Fibroblast of skin of right quadriceps (primary cell): Measurements from ENCODE around the gene HOOK2.

ENCODE experiments used
- DNase-seq: peaks from one replicate; pipeline ENCODE4 v3.0.0-alpha.2; 2013

The HOOK2 gene

DNA sequence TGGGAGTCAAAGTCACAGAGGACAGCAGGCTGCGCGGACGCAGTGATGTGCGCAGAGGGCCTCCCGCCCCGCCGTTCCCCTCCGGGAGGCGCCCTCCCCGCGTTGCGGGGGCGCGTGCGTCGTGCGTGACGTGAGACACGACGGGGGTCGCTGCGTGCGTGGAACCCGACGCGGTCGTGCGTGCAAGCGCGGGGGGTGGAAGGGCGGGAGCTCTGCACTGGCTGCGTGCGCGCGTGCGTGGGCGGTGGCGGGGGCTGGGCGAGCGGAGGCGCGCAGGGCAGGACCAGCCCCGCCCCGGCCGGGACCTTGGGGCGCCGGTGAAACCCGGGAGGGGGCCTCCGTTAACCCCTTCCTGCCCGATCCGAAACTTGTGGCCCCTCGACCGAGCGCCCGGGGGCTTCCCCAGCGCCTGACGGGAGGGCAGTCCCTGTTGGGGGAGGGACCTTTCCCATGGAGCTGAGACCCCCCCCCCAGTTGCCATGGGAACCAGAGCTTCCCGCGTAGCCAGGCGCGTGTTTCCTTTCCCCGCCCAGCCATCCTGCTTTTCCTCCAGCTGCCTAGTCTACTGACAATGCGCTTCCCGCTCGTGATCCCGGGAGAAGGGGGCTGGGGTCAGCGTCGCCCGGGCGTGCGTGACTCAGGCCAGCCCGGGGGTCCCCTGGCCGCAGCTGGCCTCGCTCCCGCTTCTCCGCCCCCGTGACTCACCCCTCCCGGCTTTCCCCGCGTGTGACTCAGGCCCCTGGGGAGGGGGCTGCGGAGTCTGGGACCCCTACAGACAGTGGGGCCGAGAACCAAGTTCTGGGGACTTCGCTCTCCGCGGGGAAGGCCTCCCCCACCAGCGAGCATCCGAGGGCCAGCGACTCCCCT is 7.3 kb upstream of the HOOK2 start:
- DNase-seq, result peak; percentile 89

DNA sequence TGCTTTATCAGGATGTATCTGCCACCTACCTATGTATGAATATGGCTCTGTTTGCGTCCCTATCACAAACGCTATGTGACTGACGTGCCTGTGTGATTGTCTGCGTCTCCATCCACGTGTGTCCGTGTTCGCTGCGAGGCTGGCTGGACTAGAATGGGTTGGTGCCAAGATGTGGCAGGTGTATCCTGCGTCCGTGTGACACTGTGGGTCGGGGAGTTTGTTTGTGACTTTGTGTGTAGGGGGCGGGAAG is 6.7 kb upstream of the HOOK2 start:
- DNase-seq, result no peak

DNA sequence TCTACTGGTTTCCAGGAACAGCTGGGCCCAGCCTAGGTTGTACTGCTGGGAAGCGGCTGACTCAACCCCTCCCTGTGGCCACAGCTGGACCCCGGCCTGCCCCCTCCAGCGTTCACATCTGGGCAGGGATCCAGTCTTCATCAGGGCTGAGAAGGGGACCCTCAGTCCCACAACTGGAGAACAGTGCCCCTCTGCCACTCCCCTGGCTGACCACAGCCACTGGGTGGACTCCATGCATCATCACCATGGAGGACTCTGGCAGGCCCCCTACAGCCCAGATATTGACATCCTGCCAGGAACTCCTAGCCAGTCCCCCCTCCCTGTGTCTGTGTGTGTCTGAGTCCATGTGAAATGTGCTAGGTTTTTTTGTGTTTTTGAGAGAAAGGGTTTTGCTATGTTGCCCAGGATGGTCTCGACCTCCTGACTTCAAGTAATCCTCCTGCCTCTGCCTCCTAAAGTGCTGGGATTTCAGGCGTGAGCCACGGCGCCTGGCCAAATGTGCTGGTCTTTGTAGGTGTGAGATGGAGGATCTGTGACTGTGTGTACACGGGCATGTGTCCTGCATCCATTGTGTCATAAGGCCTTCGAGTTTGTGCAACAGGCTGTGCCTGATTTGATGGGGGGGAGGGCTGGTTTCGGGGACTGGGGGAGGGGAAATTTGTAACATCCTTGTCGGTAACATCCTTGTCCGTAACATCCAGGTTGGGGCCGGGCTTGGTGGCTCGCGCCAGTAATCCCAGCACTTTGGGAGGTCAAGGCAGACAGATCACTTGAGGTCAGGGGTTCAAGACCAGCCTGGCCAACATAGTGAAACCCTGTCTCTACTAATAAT is 4.0 kb upstream of the HOOK2 start:
- peak; percentile 86 for DNase-seq

DNA sequence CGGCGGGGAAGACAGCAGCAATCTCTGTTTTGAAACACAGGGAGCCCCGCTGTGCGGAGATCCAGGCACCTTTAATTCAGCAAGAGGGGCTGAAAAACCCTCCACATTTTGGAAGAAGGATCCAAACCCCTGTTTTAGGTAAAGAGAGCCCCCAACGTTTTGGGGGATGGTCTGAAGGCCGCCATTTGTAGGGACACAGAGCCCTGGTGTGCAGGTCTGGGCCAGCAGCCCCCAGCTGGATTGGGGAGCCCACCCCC is 3.5 kb upstream of the HOOK2 start:
- no peak for DNase-seq

DNA sequence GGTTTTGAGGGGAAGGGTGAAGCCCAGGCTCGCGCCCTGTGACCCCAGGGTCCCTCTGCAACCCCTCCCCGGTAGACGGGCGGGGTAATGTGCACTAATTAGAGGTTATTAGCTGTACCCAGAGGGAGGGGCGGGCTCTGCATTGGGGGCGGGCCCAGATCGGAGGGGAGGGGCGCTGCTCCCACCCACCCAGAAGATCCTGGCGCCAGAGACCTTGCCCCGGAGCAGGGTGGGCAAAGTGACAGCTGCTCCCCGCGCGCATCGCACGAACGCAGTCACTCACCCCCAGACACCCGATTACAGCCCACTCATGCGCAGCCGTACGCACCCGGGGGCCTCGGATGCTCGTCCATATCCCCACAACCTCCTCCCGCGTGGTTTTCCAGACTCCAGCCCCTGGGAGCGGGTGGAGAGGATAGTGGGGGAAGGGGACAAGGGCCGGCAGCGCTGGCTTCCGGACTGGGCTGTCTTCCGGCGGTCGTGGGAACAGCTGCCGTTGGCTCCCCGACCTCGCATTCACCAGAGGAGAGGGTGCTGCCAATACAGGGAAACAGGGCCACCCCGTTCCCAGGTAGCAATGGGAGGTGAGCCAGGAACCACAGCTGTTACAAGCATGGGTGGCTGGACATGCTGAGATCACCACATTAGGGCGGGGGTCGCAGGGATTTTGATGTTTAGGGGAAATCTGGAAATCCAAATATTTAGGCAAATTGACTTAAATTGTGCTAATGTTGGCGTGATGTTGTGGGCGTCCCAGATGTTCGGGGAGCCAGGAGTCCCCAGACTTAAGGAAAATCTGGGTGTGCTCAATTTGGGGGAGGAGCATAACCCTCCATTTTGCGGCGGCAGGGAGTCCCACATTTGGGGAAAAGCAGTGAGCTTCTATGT is 2.9 kb upstream of the HOOK2 start:
- peak; percentile 75 for DNase-seq

DNA sequence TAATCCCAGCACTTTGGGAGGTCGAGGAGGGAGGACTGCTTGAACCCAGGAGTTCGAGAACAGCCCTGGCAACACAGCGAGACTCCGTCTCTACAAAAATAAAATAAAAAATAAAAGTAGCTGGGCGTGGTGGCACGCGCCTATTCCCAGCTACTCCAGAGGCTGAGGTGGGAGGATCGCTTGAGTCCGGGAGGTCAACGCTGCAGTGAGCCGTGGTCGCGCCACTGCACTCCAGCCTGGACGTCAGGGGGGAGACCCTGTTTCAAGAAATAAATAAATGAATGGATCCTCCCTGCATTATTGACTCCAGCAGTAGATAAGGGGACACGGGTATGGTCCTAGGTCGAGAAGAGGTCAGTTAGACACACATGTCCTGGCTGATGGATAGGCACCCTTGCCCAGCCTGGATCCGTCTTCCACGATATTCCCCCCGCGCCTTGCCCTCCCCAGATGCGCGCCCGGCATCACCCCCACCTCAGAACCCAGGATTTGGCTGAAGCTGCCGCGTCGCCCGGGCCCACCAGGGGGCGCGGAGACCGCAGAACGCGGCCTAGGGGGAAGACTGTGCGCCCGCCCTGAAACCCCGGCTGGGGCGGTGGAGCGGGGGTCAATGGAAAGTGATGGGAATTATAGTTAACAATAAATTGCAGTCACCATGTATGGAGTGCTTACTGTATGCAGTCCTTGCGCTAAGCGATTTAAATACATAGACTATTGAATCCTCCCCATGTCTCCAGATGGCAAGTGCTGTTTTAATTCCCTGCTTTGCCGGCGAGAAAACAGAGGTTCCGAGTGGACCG is 2.1 kb upstream of the HOOK2 start:
- peak; percentile 79 for DNase-seq

DNA sequence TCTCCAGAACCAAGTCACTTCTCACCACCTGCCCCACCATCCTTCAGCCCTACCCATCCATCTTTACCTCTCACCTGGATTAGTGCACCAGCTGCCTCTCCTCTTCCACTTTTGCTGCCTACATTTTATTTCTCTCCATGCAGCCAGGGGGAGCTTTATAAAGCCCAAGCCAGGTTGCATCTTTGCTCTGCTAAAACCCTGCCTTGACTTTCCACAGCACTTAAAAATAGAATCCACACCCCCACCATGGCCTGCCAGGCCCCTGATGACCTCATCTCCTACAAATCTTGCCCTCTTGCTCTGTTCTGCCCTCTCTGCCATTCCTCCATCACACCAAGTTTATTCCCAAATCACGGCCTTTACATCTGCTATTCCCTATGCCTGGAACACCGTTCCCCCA is 1.8 kb downstream of the HOOK2 start:
- DNase-seq, result peak; percentile 38

DNA sequence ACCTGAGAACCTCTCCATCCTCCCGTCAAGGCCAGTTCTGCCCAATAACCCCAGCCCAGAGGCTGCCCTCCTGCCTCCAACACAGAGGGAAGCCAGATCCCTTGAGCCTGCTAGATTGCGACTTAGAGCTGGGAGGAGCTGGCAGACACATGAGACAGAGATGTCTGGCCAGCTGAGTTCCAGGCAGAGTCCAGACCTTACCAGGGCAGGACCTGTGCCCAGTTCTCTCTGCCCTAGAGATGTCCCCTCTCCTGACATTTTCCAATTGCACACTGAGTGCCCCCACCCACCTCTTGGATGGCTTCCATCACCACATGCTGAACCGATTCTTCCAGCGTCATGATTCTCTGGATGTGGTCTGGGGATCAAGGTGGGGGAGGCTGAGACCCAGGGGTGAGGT is 3.0 kb downstream of the HOOK2 start:
- no peak for DNase-seq

DNA sequence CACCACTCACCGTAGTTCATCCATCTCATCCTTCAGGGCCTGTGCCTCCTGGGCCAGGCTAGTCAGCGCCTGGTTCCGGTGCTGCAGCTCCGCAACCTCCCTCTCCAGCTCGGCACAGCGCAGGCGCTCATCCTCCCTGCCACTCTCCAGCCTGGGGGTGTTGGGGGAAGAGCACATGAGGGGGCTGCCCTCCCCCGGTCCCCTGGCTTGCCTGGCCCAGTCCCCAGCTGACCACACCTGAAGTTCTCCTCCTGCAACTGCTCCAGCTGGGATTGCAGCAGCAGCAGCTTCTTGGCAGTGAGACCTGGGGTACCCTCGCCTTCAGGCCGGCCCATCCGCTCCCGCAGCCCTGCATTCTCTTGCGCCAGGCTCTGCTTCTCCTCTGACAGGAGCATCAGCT is 4.4 kb downstream of the HOOK2 start:
- no peak for DNase-seq

DNA sequence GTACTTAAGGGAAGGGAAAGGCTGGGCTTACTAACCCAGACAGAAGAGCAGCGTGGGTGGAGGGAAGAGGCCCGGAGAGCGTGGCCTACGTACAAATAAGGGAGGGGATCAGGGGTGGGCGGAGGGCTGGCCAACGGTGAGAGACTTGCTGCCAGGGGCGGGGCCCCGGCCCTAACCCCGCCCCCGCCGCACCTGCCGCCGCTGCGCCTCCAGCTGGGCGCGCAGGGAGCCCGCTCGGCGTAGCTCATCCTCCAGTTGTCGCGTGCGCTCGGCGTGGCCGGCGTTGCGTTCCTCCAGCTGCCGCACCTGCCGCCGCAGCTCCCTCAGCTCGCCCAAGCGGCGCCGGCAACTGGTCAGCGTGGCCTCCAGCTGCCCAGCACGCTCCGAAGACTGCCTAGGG is 5.7 kb downstream of the HOOK2 start:
- DNase-seq, result no peak

DNA sequence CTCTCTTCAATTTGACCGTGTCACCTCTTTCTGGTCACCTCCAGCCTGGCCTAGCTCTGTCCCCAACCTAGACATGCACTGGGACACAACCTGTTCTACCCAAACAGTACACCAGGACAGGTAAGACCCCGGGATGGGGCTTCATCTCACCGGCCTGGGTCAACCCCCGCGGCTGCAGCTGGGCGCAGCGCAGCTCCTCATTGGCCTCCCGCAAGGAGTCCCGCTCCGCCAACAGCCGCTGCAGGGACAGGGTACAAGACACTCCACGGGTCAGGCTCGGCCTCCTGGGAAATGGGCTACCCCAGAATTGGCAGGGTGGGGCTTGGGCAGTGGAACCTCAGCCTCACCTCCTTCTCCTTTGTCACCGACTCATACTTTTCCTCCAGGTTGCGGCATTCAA is 7.7 kb downstream of the HOOK2 start:
- DNase-seq, result no peak

DNA sequence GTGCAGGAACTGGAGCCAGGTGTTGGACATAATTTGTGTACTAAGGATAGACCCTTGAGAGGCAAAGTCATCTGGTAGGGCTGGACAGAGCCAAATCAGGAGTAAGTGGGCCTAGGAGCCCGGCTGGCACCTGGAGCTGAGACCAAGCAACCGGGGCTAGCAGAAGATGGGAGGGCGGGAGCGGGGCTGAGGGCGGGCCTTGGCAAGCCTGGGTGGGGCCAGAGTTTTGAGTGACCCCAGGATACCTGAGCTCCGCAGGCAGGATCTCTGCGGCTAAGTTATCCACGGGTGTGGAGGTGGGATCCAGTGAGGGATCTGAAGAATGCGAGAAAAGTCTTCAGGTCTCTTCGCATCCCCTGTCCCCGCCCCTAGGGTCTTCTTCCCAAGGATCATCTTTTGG is 8.2 kb downstream of the HOOK2 start:
- no peak for DNase-seq

DNA sequence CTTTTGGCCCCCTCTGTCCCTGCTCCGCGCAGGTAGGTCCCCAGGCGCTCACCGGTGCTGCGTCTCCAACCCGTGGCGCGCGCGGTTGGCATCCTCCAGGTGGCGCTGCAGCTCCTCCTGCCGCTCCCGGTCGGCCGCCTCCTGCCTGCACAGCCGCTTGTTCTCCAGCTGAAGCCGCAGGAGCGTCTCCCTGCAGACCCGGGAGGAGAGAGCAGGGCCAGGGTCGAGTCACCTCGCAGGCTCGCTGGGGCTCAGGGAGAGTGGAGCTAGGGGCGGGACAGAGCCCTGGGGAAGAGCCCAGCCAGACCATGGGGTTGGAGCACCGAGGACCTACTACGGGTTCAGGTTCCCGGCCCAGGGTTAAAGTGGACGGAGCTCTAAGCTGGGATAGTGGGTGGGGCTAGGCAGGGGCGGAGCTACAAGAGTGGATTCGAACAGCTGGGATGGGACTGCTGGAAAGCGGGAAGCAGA is 9.3 kb downstream of the HOOK2 start:
- peak; percentile 77 for DNase-seq

DNA sequence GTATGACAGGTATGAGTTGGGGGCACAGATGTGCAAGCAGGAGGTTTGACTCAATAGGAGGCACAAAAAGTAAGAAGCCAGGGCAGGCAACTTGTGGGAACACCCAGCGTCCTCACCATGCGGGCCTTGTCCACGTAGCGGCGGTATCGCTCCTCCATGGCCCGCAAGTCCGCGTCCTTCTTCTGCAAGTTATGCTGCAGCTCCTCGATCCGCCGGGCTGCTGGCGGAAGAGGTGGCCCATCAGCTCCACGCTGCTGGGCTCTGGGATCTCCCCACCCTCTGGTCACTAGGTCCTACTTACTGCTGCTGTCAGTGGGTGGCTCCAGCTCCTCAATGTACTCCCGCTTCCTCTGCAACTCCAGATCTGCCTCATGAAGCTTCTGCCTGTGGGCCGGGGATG is 10.7 kb downstream of the HOOK2 start:
- DNase-seq, result no peak

DNA sequence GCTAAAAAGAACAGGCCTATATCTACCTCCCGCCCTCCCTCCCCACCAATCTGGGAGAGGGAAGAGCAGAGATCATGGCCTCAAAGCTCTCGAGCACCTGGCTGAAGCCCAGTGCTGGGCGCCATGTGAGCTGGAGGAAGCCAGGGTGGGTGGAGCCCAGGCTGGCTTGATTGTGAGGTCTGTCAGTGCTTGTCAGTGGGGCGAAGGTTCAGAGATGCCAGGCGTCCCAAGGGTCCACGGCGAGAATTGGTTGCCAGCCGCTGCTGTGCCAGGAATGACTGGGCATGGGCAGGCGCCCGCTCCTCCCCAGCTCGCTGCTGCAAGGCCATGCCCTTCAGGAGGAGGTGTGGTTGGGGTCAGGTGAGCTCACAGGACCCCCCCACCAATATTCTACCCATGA is 12.3 kb downstream of the HOOK2 start:
- DNase-seq, result no peak

DNA sequence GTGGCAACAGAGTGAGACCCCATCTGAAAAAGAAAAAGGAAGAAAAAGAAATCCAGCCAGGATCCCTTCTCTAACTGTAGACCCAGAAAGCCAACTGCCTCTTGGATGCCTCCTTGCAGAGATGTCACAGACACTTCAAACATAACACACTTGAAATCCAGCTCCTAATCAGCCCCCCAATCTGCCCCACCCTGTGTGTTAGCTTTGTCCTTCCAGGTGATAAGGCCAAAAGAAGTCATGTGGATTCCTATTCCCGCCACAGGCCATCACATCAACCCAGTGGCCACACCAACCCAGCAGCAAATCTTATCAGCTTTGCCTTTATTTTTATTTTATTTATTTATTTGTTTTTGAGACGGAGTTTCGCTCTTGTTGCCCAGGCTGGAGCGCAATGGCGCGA is 15.7 kb downstream of the HOOK2 start:
- no peak for DNase-seq

DNA sequence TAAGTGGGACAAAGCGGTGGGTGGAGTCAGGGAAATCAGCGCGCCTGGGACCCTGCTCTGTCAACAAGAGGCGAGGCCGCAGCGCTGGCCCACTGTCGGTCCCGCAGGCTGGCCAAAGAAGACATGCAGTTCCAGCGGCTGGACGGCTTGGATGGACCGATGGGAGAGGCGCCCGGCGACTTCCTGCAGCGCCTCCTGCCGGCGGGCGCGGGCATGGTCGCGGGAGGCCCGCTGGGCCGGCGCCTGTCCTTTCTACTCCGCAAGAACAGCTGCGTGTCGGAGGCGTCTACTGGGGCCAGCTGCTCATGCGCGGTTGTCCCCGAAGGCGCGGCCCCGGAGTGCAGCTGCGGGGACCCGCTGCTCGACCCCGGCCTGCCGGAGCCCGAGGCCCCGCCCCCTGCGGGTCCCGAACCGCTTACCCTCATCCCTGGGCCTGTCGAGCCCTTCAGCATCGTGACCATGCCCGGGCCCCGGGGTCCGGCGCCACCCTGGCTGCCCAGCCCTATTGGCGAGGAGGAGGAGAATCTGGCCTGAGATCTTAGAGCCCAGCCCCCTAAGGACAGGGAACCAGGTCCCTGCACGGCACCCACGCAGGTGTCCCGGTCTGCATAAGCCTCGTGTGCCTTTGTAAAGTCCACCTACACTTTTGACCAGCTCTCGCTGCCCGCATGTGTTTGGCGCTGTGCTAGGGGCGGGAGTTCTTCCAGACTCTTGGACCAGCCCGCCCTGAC is 17.6 kb downstream of the HOOK2 start:
- peak; percentile 53 for DNase-seq

DNA sequence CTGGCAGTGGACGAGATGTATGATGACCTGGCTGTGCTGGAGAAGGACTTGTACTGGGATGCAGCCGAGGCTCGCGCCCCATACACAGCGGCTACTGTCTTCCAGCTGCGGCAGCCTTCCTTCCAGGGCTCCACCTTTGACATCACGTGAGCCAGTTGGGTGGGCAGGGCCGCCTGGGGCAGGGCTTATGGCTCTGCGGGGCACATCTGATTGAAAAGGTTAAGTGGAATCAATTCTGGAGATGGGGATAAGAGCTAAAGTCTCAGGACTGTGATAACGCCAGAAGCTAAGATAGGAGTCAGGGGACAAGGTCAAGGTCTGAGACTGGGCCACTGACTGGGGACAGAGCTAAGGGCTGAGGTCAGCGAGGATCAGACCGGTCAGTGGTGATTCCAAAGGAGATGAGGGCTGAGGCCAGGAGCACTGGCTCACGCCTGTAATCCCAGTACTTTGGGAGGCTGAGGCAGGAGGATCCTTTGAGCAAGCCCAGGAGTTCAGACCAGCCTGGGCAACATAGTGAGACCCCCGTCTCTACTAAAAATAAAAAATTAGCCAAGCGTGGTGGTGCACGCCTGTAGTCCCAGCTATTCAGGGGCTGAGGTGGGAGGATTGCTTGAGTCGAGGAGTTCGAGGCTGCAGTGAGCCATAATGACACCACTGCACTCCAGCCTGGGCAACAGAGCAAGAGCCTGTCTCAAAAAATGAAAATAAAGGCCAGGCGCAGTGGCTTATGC is 19.0 kb downstream of the HOOK2 start:
- DNase-seq, result no peak

DNA sequence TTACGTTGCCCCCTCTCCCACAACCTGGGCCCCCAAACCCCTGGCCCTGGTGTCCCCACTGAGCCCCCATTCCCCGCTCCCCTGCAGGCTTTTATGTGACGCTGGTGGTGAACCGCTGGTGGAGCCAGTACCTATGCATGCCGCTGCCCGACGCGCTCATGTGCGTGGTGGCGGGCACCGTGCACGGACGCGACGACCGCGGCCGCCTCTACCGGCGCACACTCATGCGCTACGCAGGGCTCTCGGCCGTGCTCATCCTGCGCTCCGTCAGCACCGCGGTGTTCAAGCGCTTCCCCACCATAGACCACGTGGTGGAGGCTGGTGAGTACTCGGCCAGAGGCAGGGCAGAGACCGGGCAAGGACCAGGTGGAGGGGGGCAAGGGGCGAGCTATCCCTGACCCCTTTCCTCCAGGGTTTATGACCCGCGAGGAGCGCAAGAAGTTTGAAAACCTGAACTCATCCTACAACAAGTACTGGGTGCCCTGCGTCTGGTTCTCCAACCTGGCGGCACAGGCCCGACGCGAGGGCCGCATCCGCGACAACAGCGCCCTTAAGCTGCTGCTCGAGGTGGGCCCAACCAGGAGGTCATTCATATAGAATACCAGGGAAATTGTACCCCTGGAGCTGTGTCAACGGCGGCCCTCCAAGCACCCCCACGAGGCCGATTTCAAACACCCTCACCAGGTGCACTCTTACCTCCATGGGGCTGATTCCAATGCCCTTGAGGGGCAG is 20.7 kb downstream of the HOOK2 start:
- DNase-seq, result no peak

DNA sequence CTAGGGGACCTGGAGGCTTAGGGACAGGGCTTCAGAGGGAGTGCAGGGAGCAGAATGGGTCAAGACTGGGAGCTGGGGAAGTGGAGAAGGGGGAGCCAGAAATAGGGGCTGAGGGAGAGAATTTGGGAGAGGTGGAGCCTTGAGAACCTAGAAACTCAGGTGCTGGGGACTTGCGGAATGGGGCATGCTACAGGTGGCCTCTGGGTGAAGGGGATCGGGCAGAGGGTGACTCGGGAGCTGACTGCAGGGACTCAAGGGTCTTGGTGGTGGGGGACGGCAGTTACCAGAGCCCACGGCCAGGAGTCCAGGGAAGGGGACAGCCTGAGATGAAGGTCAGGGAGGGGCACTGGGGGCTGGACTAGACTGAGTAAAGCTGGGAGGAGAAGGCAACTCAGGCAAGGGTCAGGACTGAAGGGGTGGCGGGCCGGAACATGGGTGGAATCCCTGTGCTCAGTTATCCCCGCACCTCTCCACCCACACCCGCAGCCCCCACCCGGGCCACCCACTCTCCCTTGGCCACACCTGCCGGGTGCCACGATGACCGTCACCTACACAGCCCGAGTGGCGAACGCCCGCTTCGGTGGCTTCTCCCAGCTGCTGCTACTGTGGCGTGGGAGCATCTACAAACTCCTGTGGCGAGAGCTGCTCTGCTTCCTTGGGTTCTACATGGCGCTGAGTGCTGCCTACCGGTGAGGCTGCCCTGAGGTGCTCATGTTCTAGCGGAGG is 23.1 kb downstream of the HOOK2 start:
- no peak for DNase-seq
